ENCODE measurements around the gene PRKAR2A. TPM values are rescaled to one million over a fixed set of nuclear protein-coding genes. Genes with fewer than 3 reads are reported as not detected.

The PRKAR2A gene
- total RNA-seq, 2 experiments from 2014 or later, result 31.0 to 32.1 TPM

DNA sequence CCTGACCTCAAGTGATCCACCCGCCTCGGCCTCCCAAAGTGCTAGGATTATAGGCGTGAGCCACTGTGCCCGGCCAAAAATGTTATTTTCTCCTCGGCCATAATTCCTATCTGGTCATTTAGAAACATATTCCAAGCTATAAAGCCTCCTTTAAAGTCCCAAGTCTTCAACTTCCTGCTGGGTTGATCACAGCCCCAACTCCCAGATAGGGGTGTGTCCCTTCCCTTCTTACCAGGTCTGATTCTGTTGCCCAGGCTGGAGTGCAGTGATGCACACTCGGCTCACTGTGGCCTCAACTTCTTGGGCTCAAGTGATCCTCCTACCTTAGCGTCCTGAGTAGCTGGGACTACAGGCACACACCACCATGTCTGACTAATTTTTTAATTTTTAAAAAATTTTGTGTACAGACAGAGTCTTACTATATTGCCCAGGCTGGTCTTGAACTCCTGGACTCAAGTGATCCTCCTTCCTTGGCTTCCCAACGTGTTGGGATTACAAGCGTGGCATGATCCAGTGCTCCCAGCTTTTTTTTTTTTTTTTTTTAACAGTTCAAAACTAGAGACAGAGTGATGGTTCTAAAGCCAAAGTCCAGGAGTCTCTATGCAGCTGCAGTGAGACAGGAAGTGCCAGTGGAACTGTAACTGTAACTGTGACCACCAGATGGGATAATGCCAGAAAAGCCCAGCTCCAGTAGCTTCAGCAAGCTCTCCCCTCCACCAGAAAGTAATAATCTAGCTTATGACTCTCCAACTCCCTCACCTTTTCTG is 8.2 kb upstream of the PRKAR2A start:
- DNase-seq, result no peak
- Mint-ChIP-seq H3K27ac (peak overlapping the region; percentile 6), H3K27me3 (no peaks in the 10 kb centered on the region), H3K4me3 (no peak overlapping the region), H3K9me3 (no peaks in the 10 kb centered on the region), H3K4me1 (ENCODE audit: low read depth) (no peaks in the 10 kb centered on the region), H3K36me3 (ENCODE audit: low read depth) (peaks cover 8% of the 10 kb centered on the region)
- TF ChIP-seq, protein P1, sequence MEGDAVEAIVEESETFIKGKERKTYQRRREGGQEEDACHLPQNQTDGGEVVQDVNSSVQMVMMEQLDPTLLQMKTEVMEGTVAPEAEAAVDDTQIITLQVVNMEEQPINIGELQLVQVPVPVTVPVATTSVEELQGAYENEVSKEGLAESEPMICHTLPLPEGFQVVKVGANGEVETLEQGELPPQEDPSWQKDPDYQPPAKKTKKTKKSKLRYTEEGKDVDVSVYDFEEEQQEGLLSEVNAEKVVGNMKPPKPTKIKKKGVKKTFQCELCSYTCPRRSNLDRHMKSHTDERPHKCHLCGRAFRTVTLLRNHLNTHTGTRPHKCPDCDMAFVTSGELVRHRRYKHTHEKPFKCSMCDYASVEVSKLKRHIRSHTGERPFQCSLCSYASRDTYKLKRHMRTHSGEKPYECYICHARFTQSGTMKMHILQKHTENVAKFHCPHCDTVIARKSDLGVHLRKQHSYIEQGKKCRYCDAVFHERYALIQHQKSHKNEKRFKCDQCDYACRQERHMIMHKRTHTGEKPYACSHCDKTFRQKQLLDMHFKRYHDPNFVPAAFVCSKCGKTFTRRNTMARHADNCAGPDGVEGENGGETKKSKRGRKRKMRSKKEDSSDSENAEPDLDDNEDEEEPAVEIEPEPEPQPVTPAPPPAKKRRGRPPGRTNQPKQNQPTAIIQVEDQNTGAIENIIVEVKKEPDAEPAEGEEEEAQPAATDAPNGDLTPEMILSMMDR (IDR thresholded peaks at IDR 0.05), result no peak
- ChIA-PET CTCF (interaction anchor here (0.6 to 0.7 kb wide), 2 partner anchors 70 to 91 kb away, joined by 3 read pairs; no protein-coding TSS in a partner anchor), POLR2A (interaction anchor here (3.1 kb wide), 1 partner anchor 9 kb away, joined by 13 read pairs; the partner anchor contains the start of gene PRKAR2A)
- intact Hi-C loops (cut with micrococcal nuclease), result no loop called here
- ATAC-seq, result no peak

DNA sequence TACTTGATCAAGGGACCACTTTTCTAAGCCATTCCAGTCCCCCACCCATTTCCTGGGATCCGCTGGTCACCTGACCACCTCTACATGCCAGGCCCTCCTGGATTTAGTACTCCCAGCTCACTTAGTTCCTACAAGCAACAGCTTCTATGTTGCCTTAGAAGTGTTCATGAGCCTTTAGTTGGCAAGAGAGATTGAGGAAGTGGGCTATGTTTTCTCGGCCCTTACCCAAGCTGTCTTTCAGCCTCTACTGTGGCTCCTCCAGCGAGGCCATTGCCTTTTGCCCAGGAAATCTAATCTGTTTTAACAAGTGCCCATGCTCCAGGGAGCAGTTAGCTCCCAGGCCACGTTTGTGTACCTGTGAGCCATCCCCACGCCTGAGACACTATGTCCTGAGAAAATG is 4.5 kb upstream of the PRKAR2A start:
- H3K27me3 Mint-ChIP-seq, result no peaks in the 10 kb centered on the region
- peaks cover 8% of the 10 kb centered on the region for H3K4me1 Mint-ChIP-seq (ENCODE audit: low read depth)
- CTCF ChIA-PET, result interaction anchor here (1.3 kb wide), 1 partner anchor 45 kb away, joined by 4 read pairs; no protein-coding TSS in a partner anchor
- TF ChIP-seq, protein P1 (IDR thresholded peaks at IDR 0.05), result no peak
- peak overlapping the region; percentile 20 for H3K27ac Mint-ChIP-seq
- intact Hi-C loops (cut with micrococcal nuclease), result no loop called here
- peaks cover 1% of the 10 kb centered on the region for H3K36me3 Mint-ChIP-seq (ENCODE audit: low read depth)
- DNase-seq (no peak), ATAC-seq (no peak)
- no peaks in the 10 kb centered on the region for H3K9me3 Mint-ChIP-seq
- POLR2A ChIA-PET, result no interaction called here
- H3K4me3 Mint-ChIP-seq, result no peak overlapping the region

DNA sequence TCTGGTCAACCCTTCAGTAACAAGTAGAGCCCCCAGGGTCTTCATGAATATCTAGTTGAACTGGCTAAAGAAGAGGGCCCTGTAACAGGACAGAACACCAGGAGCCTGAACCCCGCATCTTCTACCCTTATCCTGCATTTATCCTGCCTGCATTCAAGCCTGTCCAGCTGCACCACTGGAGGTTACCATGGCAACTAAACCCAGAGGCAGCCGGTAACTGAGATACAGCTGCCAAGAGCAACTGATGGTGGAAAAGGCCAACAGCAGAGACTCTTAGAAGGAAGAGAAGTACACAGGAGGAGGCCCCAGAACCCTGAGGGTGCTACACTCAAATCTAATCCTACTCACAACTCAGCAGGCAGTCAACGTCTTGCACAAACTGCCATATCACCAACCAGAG is 3.7 kb upstream of the PRKAR2A start:
- H3K36me3 Mint-ChIP-seq (ENCODE audit: low read depth), result peaks cover 1% of the 10 kb centered on the region
- H3K27ac Mint-ChIP-seq, result no peak overlapping the region
- POLR2A ChIA-PET, result no interaction called here
- H3K4me3 Mint-ChIP-seq, result no peak overlapping the region
- CTCF ChIA-PET, result interaction anchor here (1.3 kb wide), 1 partner anchor 46 kb away, joined by 4 read pairs; no protein-coding TSS in a partner anchor
- DNase-seq, result no peak
- H3K4me1 Mint-ChIP-seq (ENCODE audit: low read depth), result peaks cover 11% of the 10 kb centered on the region
- no peaks in the 10 kb centered on the region for H3K27me3 Mint-ChIP-seq
- intact Hi-C loops (cut with micrococcal nuclease), result no loop called here
- no peaks in the 10 kb centered on the region for H3K9me3 Mint-ChIP-seq
- no peak for ATAC-seq
- TF ChIP-seq, protein P1 (IDR thresholded peaks at IDR 0.05), result no peak

DNA sequence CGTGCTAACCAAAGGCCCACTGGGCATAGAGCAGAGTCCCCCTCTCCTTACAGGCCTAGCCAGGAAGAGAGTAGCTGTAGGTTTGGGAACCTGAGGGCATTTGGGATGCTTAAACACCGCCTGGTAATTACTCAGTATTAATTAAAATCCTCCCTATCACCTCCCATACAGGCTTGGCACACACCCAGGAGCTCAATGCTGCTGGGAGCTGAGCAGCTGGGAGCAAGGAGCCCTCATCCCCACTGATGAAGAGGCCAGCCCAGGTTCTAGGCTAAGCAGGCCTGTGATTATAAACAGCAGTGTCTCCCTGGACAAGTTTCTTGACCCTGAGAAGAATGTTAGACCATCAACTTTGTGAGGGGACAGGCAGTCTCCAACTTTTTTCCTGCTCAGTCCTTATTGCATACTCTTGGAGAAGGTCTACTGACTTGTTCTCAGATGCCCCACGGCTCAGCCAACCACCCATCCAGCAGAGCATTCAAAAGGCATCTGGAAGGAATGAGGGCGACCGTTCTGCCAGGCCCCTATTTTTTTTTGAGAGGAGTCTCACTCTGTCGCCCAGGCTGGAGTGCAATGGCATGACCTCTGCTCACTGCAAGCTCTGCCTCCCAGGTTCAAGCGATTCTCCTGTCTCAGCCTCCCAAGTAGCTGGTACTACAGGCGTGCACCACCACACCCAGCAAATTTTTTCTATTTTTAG is 1.3 kb upstream of the PRKAR2A start:
- POLR2A ChIA-PET, result interaction anchor here (1.3 kb wide), 1 partner anchor 71 kb away, joined by 4 read pairs; no protein-coding TSS in a partner anchor
- H3K36me3 Mint-ChIP-seq (ENCODE audit: low read depth), result peaks cover 10% of the 10 kb centered on the region
- intact Hi-C loops (cut with micrococcal nuclease), result no loop called here
- H3K27me3 Mint-ChIP-seq, result no peaks in the 10 kb centered on the region
- no peak overlapping the region for H3K4me3 Mint-ChIP-seq
- peak overlapping the region; percentile 93 for H3K27ac Mint-ChIP-seq
- H3K9me3 Mint-ChIP-seq, result no peaks in the 10 kb centered on the region
- ATAC-seq, result no peak
- H3K4me1 Mint-ChIP-seq (ENCODE audit: low read depth), result peaks cover 24% of the 10 kb centered on the region
- no peak for DNase-seq
- CTCF ChIA-PET, result no interaction called here
- TF ChIP-seq, protein P1 (IDR thresholded peaks at IDR 0.05), result no peak

Measured in activated CD8-positive, alpha-beta T cell treated with anti-CD3 and anti-CD28 coated beads for 36 hours (primary cell).